ENCODE data around the gene MMP2. TPM values are rescaled to one million over a fixed set of nuclear protein-coding genes. Genes with fewer than 3 reads are reported as not detected.

Gene MMP2
- total and polyA plus RNA-seq, 2 experiments from 2014 or later = 25.6 to 43.8 TPM

- H3K4me3 Mint-ChIP-seq = no peak overlapping the region
- peaks cover 8% of the 10 kb centered on the region; the same call in 1 of the 2 replicates for H3K4me1 ChIP-seq (ENCODE audit: insufficient read depth)
- no peaks in the 10 kb centered on the region; the same call in 2 of the 3 replicates for H3K36me3 Mint-ChIP-seq (ENCODE audit: low read depth)
- H3K27ac Mint-ChIP-seq = no peak overlapping the region
- TF ChIP-seq, protein P1, sequence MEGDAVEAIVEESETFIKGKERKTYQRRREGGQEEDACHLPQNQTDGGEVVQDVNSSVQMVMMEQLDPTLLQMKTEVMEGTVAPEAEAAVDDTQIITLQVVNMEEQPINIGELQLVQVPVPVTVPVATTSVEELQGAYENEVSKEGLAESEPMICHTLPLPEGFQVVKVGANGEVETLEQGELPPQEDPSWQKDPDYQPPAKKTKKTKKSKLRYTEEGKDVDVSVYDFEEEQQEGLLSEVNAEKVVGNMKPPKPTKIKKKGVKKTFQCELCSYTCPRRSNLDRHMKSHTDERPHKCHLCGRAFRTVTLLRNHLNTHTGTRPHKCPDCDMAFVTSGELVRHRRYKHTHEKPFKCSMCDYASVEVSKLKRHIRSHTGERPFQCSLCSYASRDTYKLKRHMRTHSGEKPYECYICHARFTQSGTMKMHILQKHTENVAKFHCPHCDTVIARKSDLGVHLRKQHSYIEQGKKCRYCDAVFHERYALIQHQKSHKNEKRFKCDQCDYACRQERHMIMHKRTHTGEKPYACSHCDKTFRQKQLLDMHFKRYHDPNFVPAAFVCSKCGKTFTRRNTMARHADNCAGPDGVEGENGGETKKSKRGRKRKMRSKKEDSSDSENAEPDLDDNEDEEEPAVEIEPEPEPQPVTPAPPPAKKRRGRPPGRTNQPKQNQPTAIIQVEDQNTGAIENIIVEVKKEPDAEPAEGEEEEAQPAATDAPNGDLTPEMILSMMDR (conservative IDR thresholded peaks at IDR 0.05; ENCODE audit: low read depth in 2 of 2) = no peak
- no peak for TF ChIP-seq POLR2AphosphoS5 (IDR thresholded peaks at IDR 0.05; ENCODE audit: low read depth)
- TF ChIP-seq, protein P2, sequence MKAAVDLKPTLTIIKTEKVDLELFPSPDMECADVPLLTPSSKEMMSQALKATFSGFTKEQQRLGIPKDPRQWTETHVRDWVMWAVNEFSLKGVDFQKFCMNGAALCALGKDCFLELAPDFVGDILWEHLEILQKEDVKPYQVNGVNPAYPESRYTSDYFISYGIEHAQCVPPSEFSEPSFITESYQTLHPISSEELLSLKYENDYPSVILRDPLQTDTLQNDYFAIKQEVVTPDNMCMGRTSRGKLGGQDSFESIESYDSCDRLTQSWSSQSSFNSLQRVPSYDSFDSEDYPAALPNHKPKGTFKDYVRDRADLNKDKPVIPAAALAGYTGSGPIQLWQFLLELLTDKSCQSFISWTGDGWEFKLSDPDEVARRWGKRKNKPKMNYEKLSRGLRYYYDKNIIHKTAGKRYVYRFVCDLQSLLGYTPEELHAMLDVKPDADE (IDR thresholded peaks at IDR 0.05) = no peak
- no peak for TF ChIP-seq ZNF462 (CRISPR knock-in tag; IDR thresholded peaks at IDR 0.05)
- no peak for TF ChIP-seq EZH2 (IDR thresholded peaks at IDR 0.05; ENCODE audit: low read depth, unreplicated experiment)
- TF ChIP-seq ZNF114 (CRISPR knock-in tag; IDR thresholded peaks at IDR 0.05) = no peak
- TF ChIP-seq, protein P3, sequence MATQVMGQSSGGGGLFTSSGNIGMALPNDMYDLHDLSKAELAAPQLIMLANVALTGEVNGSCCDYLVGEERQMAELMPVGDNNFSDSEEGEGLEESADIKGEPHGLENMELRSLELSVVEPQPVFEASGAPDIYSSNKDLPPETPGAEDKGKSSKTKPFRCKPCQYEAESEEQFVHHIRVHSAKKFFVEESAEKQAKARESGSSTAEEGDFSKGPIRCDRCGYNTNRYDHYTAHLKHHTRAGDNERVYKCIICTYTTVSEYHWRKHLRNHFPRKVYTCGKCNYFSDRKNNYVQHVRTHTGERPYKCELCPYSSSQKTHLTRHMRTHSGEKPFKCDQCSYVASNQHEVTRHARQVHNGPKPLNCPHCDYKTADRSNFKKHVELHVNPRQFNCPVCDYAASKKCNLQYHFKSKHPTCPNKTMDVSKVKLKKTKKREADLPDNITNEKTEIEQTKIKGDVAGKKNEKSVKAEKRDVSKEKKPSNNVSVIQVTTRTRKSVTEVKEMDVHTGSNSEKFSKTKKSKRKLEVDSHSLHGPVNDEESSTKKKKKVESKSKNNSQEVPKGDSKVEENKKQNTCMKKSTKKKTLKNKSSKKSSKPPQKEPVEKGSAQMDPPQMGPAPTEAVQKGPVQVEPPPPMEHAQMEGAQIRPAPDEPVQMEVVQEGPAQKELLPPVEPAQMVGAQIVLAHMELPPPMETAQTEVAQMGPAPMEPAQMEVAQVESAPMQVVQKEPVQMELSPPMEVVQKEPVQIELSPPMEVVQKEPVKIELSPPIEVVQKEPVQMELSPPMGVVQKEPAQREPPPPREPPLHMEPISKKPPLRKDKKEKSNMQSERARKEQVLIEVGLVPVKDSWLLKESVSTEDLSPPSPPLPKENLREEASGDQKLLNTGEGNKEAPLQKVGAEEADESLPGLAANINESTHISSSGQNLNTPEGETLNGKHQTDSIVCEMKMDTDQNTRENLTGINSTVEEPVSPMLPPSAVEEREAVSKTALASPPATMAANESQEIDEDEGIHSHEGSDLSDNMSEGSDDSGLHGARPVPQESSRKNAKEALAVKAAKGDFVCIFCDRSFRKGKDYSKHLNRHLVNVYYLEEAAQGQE (IDR thresholded peaks at IDR 0.05; ENCODE audit: unreplicated experiment) = no peak
- TF ChIP-seq STAT1 (IDR thresholded peaks at IDR 0.05; ENCODE audit: unreplicated experiment) = no peak
- TF ChIP-seq ZNF331 (CRISPR knock-in tag; IDR thresholded peaks at IDR 0.05; ENCODE audit: low read depth) = no peak
- no peak for TF ChIP-seq NANOG (IDR thresholded peaks at IDR 0.05; ENCODE audit: borderline replicate concordance)
- no peak for TF ChIP-seq EZH2phosphoT487 (IDR thresholded peaks at IDR 0.05; ENCODE audit: unreplicated experiment)
- peaks cover 23% of the 10 kb centered on the region for H3K27me3 ChIP-seq (ENCODE audit: insufficient read depth)
- H3K4me3 ChIP-seq = no peak overlapping the region
- H3K27ac ChIP-seq (ENCODE audit: low read depth) = no peak overlapping the region
- no peak overlapping the region for H2AFZ ChIP-seq
- peaks cover 15% of the 10 kb centered on the region for H3K4me1 Mint-ChIP-seq
- no peaks in the 10 kb centered on the region for H3K9me2 ChIP-seq (ENCODE audit: insufficient read depth)
- H3K27me3 Mint-ChIP-seq (ENCODE audit: insufficient read depth, low read depth, poor library complexity) = peaks cover 15% of the 10 kb centered on the region
- no peaks in the 10 kb centered on the region for H3F3A ChIP-seq (replicated peaks; ENCODE audit: low read depth)
- H3K9me3 Mint-ChIP-seq = no peaks in the 10 kb centered on the region; the same call in 2 of the 3 replicates
- H3K79me2 ChIP-seq (replicated peaks; ENCODE audit: insufficient read depth) = no peaks in the 10 kb centered on the region
- no peak for ATAC-seq
- no peaks in the 10 kb centered on the region for H3K36me3 ChIP-seq (ENCODE audit: insufficient read depth)
- DNase-seq (ENCODE audit: low spot score) = no peak
- H3K4me2 ChIP-seq = no peak overlapping the region
- no peaks in the 10 kb centered on the region for H4K20me1 ChIP-seq (replicated peaks; ENCODE audit: insufficient read depth)
Observed at GRCh38 chr16:55471448-55472097, 7.4 kb upstream of the MMP2 start.

Measured in GM23338 (cell line).